Stimulated activated CD4-positive, alpha-beta T cell treated with anti-CD3 and anti-CD28 coated beads, Interleukin-4, amount 100 ng/mL, for 48 hours (primary cell): ENCODE measurements around the gene RALGPS1.
"Not testable (repeated sequence)": the region's sequence is repeated elsewhere in the genome, so short reads cannot be mapped to it uniquely, and the experiment has no call there.

Experiments
- DNase-seq, 2 donors: peaks; one replicate each; pipeline ENCODE4 v3.0.0-alpha.2; 2020; ENCODE audit warnings: low read depth in 2 of 2

RALGPS1 gene

DNA sequence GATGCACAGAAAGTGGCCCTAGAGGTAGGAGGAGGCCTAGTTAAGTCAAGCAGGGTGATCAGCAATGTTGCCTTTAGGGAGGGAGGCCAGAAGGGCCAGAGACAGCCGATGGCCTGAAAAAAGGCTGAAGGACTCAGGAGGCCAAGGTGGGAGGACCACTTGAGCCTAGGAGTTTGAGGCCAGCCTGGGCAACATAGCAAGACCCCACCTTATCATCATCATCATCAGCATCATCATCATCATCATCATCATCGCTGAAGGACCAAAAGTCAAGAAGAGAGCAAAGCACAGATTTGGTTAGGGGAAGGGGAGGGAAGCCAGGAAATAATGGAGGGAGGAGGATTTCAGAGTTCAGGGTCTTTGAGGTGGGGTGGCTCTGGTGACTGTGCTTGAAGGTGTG is 74.3 kb downstream of the RALGPS1 start:
- DNase-seq = no peak

DNA sequence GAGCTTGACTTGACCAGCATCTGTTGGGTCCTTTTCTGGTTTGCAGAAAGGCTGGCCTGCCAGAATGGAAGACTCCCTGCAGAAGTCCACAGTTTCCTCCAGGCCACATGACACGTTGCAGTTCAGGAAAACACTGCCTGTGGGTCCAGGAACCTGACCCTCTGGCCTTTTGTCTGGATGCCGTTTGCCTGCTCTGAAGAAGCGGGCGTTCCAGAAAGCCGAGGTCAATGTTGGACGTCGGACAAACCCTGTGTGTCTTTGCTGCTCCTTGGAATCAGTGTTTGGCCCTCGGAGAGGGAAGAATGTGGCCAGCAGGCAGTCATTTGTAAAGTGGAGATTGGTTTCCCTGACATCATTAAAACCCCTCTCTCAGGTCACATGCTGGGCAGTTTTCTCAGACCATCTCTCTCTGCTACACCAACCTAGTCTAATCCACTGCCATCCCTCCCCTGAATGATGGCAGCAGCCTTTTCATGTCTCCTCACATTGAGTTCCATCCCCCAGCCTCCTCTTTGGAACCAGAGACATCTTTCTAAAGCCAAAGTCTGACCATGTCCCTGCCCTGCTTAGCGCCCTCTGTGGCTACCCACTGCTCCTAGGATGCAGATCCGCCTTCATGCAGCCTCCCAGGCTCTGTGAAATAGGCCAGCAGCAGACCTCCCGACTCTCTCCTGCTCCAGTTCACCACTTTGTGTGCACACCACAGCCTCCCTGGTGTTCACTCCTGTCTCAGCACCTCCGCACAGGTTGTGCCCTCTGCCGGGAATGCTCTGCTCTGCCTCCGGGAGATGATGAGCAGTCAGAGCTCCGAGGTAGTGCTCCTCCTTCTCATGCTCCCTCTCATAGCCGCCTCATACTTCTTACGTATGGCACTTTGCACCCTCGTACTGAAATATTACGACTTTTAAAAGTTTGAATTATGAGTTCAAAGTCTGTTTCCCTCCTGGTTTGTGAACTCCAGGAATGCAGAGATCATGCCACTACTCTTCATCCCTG is 75.6 kb downstream of the RALGPS1 start:
- no peak for DNase-seq

GRCh38 chr9:126991183-126991582 is 76.6 kb downstream of the RALGPS1 start:
- no peak for DNase-seq

DNA sequence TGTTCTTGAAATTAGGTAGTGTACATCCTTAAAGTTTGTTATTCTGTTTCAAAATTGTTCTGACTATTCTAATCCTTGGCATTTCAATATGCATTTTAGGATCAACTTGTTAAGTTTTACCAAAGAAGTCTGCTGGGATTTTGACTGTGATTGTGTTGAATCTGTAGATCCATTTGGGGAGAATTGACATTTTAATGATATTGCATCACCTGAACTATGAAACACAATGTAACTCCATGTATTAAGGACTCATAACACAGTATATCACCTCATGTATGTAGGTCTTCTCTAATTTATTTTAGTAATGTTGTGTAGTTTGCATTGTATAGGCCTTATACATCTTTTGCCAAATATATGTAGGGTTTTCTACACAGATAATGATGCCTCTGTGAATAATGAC is 77.8 kb downstream of the RALGPS1 start:
- DNase-seq = no peak

GRCh38 chr9:126999315-127000068 is 84.9 kb downstream of the RALGPS1 start:
- no peak for DNase-seq

DNA sequence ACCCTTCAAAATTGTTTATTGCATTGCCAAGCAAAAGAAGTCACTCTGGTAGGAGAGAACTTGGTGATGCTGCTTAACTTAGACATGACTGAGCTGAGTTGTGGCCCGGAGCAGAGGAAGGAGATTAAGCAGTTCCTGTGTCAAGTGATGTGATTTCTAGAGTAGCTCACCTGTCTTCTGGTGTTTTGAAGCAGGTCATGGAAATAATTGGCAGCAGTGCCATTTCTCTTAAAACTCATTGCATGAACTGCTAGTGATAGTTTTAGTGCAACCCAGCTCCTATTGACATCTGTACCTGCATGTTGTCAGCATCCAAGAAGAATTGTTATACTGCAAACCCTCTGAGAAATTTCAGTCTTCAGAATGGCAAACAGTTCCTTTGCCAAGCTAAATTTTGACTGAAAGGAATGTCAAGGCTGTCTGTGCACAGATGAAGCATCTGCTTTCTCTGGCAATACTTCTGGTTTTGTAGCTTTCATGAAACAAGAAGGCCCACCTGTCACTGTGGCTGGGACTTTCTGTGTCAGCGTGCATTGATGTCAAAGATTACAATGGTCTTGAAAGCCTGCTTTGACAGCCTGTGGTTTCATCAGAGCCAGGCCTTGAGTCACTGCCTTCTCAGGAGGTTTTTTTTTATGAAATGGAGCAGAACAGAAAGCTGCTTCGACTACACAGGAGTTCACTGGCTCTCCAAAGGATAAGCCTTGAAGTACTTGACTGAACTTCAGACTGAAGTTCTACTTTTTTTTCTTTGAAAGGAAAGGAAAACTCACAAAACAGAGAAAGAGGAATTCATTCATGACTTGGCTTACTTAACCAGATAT is 90.6 kb downstream of the RALGPS1 start:
- DNase-seq = peak; percentile 41 to 66

- no peak for DNase-seq
Observed at GRCh38 chr9:127005770-127006314, 91.3 kb downstream of the RALGPS1 start.

GRCh38 chr9:127007638-127008037 is 93.1 kb downstream of the RALGPS1 start:
- DNase-seq = no peak

GRCh38 chr9:127008076-127008475 is 93.5 kb downstream of the RALGPS1 start:
- DNase-seq = no peak

- no peak for DNase-seq
Observed at GRCh38 chr9:127011772-127012171, 97.2 kb downstream of the RALGPS1 start.

DNA sequence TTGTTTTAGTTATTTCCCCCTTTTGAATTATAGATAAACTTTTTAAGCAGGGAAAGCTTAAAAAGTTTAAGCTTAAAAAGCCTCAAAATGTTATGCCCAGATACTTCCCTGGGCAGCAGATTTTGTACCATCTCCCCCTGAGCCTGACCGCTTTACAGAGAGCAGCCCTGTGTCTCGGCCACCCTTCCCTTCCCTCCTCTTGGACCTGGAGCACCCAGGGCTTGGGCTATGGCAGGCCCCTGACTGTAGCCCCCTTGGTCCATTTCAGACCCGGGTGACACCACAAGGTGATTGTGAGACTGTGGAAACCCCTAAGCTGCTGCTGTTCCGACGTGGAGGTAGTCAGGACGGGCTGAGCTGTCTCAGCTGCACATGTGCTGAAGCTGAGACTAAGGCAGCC is 97.7 kb downstream of the RALGPS1 start:
- DNase-seq = no peak

GRCh38 chr9:127013597-127013996 is 99.0 kb downstream of the RALGPS1 start:
- DNase-seq = no peak

- no peak for DNase-seq
Observed at GRCh38 chr9:127014216-127014909, 99.8 kb downstream of the RALGPS1 start.

GRCh38 chr9:127014910-127015540 is 100.4 kb downstream of the RALGPS1 start:
- DNase-seq = no peak

GRCh38 chr9:127015921-127016512 is 101.4 kb downstream of the RALGPS1 start:
- DNase-seq = no peak

DNA sequence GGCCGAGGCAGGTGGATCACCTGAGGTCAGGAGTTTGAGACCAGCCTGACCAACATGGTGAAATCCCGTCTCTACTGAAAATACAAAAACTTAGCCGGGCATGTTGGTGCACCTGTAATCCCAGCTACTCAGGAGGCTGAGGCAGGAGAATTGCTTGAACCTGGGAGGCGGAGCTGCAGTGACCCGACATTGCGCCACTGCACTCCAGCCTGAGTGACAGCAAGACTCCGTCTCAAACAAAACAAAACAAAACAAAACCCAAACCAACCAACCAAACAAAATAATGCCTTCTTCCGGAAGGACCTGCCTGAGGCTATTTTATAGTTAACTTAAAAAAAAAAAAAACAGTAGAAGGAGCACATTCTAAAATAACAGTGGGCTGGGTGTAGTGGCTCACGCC is 103.4 kb downstream of the RALGPS1 start:
- not testable (repeated sequence) for DNase-seq

DNA sequence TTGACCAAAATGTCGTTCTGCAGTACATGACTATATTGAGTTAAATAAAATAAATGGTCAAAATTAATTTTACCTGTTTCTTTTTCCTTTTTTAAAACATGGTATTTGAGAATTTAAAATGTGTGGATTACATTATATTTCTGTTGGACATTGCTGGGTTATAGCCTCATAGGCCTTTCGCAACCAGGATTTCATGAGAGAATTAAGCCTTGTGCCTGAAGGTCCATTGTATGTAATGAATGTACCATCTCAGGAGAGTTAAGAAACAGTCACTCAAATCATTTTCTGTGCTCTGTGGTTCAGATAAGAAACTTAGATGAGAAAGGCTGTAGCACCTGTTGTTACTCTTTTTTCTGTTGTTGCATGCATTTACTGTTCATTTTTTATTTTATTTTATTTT is 104.4 kb downstream of the RALGPS1 start:
- DNase-seq = no peak

DNA sequence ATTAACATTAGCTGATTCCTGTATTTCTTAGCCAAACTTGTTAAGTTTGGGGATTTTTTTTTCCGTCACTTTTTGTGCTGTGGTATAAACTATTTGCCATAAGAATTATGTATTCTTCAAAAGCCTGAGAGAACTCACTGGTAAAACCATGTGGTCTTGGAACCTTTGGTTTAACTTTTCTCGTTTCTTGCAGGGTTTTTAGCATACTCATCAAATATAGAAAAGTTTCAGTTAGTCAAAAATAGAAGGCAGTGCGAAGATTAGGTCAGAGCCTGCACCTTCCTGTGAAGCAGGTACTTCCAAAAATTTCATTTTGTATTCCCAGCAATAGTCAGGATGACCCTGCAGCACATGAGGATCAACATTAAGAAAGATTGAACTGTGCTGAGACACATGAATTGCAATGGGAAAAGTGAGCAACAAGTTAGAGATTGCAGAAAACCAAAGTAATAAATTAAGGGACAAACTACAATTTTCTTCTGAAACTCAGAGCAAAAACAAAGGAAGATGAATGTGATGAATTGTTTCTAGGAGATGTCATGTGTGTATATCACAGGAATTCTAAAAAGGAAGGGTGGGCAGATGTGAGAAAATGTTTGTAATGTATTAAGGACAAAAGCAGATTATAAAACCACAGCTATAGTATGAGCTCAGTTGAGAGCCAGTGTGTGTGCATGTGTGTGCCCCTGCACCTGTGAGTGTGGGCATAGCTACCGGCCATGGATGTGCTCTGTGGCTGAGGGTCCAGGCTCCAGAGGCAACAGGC is 105.6 kb downstream of the RALGPS1 start:
- no peak for DNase-seq

GRCh38 chr9:127020802-127021078 is 106.2 kb downstream of the RALGPS1 start:
- DNase-seq = no peak
